ENCODE results near the gene CHMP6. TPM values are rescaled to one million over a fixed set of nuclear protein-coding genes. Genes with fewer than 3 reads are reported as not detected.

CHMP6 gene
- total RNA-seq, result 5.5 and 11.5 TPM in 2 replicates

DNA sequence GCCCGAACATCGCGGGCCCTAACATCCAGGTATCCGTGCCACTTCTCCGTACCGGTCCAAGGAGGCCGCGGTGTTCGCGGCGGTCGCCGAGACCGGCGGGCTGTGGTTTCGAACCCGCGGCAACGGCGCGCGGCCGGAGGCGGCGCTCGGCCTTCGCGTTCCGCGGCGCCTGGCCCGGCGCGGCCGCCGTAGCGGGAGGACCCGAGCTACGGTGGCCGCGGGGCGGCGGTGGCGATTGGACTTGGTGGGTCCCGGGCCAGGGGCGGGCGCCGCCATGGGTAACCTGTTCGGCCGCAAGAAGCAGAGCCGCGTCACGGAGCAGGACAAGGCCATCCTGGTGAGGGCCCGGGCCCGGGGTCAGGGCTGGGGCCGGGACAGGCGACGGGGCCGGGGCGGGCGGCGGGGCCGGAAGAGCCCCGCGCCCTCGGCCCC, at the start of gene CHMP6:
TSS of gene CHMP6 (plus strand) at position 197 of the 432 bp plus-strand sequence. CDS start at position 275, 78 bp downstream.

GRCh38 chr17:81034779-81035520, 43.3 kb downstream of the CHMP6 start, which contains the start of gene BAIAP2:
TSS of gene BAIAP2 (plus strand) at chr17:81035151. CDS start at chr17:81035255, 104 bp downstream.

Other genes with a start within 250 kb of the CHMP6 start
- 36.2 and 94.8 TPM in 2 replicates for gene BAIAP2, start 43.3 kb downstream of the CHMP6 start, total RNA-seq
- not detected in 2 replicates for gene PVALEF, start 173.7 kb downstream of the CHMP6 start, total RNA-seq
- gene AATK, start 174.4 kb downstream of the CHMP6 start, total RNA-seq, result 0.34 and 0.64 TPM in 2 replicates
- gene CEP131, start 231.1 kb downstream of the CHMP6 start, total RNA-seq, result 7.5 and 12.0 TPM in 2 replicates
- gene TEPSIN, start 247.2 kb downstream of the CHMP6 start, total RNA-seq, result 5.8 and 11.3 TPM in 2 replicates
- gene NDUFAF8, start 247.5 kb downstream of the CHMP6 start, total RNA-seq, result 31.7 and 57.4 TPM in 2 replicates